ENCODE results near the gene MYO18A. TPM values are rescaled to one million over a fixed set of nuclear protein-coding genes. Genes with fewer than 3 reads are reported as not detected.
"Not testable (repeated sequence)": the region's sequence is repeated elsewhere in the genome, so short reads cannot be mapped to it uniquely, and the experiment has no call there.

MYO18A gene
- total RNA-seq, 2 experiments from 2014 or later = 46.3 to 47.1 TPM

DNA sequence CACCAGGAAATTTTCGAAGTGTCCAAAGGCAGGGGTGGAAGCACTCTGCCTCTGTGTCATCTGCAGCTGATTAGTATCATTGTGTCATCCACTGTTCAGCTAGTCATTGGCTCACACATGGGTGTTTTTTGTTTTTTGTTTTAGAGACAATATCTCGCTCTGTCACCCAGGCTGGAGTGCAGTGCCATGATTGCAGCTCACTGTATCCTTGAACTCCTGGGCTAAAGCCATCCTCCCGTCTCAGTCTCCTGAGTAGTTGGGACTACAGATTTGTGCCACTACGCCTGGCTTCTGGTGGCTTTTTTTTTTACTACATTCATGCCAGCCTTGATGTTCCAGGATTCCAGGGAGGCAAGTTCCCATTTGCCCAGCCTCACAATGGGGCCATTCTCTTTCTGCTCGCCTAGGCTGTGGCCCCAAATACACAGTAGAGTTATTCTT is 32.5 kb upstream of the MYO18A start:
- Mint-ChIP-seq H3K4me3 (no peak overlapping the region), H3K27ac (no peak overlapping the region), H3K27me3 (no peaks in the 10 kb centered on the region), H3K4me1 (ENCODE audit: low read depth) (no peaks in the 10 kb centered on the region), H3K36me3 (no peaks in the 10 kb centered on the region), H3K9me3 (no peaks in the 10 kb centered on the region)
- no peak for DNase-seq
- CTCF ChIA-PET = interaction anchor here (1.4 to 3.5 kb wide), 2 partner anchors 65 to 89 kb away, joined by 4 to 15 read pairs; no protein-coding TSS in a partner anchor
- POLR2A ChIA-PET = interaction anchor here (0.8 kb wide), 1 partner anchor 64 kb away, joined by 4 read pairs; no protein-coding TSS in a partner anchor
- intact Hi-C loops (cut with micrococcal nuclease) = no loop called here

- Mint-ChIP-seq H3K27ac (no peak overlapping the region), H3K4me1 (ENCODE audit: low read depth) (no peaks in the 10 kb centered on the region), H3K36me3 (no peaks in the 10 kb centered on the region), H3K9me3 (no peaks in the 10 kb centered on the region), H3K27me3 (no peaks in the 10 kb centered on the region), H3K4me3 (no peak overlapping the region)
- CTCF ChIA-PET = interaction anchor here (1.1 to 1.9 kb wide), 3 partner anchors 8 to 89 kb away, joined by 3 to 5 read pairs (median 4); no protein-coding TSS in a partner anchor
- intact Hi-C loops (cut with micrococcal nuclease) = no loop called here
- DNase-seq = no peak
- POLR2A ChIA-PET = interaction anchor here (0.6 to 0.8 kb wide), 2 partner anchors 21 to 63 kb away, joined by 4 to 5 read pairs; no protein-coding TSS in a partner anchor
These were observed 32.0 kb upstream of the MYO18A start for GRCh38 chr17:29212094-29212631.

DNA sequence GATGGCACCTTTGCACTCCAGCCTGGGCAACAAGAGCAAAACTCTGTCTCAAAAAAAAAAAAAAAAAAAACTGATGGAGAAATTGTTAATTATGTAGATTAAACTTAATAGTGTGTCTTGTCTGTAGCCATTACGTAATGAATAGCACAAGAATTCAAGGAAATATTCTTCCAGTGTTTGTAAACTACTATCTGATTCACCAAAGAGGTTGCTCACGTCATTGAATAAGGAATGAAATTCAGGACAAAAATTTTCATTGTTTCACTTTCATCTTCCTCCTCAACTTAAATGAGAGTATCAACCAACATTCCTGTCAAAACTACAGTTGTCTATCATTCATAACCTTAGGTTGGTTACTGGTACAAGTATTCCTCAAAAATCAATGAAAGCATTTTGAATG is 30.7 kb upstream of the MYO18A start:
- Mint-ChIP-seq H3K4me1 (ENCODE audit: low read depth) (no peaks in the 10 kb centered on the region), H3K27ac (no peak overlapping the region), H3K36me3 (no peaks in the 10 kb centered on the region), H3K4me3 (no peak overlapping the region), H3K27me3 (no peaks in the 10 kb centered on the region), H3K9me3 (no peaks in the 10 kb centered on the region)
- POLR2A ChIA-PET = no interaction called here
- CTCF ChIA-PET = interaction anchor here (1.1 to 4.4 kb wide), 3 partner anchors 9 to 62 kb away, joined by 3 to 26 read pairs (median 5); no protein-coding TSS in a partner anchor
- DNase-seq = no peak
- intact Hi-C loops (cut with micrococcal nuclease) = no loop called here

- no peak overlapping the region for H3K4me3 Mint-ChIP-seq
- H3K27me3 Mint-ChIP-seq = peaks cover 5% of the 10 kb centered on the region
- DNase-seq = no peak
- H3K27ac Mint-ChIP-seq = no peak overlapping the region
- no peaks in the 10 kb centered on the region for H3K36me3 Mint-ChIP-seq
- CTCF ChIA-PET = interaction anchor here (4.4 kb wide), 1 partner anchor 10 kb away, joined by 26 read pairs; no protein-coding TSS in a partner anchor
- POLR2A ChIA-PET = no interaction called here
- intact Hi-C loops (cut with micrococcal nuclease) = no loop called here
- no peaks in the 10 kb centered on the region for H3K4me1 Mint-ChIP-seq (ENCODE audit: low read depth)
- H3K9me3 Mint-ChIP-seq = no peaks in the 10 kb centered on the region
These were observed 28.9 kb upstream of the MYO18A start for GRCh38 chr17:29209073-29209472.

DNA sequence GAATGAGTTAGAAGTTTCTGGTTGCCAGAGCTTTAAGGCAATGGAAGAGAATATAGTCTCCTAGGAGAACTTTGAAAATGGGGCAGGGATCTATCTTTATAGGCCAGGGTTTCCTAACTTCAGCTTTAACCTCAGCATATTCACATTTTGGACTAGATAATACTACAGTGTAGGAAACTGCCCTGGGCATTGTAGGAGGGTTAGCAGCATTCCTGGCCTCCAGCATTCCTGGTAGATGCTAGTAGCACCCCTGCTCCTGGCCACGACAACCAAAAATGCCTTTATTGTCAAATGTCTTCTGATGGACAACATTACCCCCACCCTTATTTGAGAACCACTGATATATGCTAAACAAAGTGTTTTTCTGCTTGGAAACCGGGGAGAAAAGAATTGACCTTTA is 27.8 kb upstream of the MYO18A start:
- no peaks in the 10 kb centered on the region for H3K4me1 Mint-ChIP-seq (ENCODE audit: low read depth)
- no peak overlapping the region for H3K4me3 Mint-ChIP-seq
- ChIA-PET POLR2A (interaction anchor here (0.6 kb wide), 1 partner anchor 12 kb away, joined by 3 read pairs; no protein-coding TSS in a partner anchor), CTCF (interaction anchor here (0.6 to 4.4 kb wide), 6 partner anchors 12 to 162 kb away, joined by 3 to 26 read pairs (median 4); partner anchors contain the start of gene MYO18A)
- no peak overlapping the region for H3K27ac Mint-ChIP-seq
- H3K9me3 Mint-ChIP-seq = no peaks in the 10 kb centered on the region
- H3K36me3 Mint-ChIP-seq = no peaks in the 10 kb centered on the region
- DNase-seq = no peak
- peaks cover 7% of the 10 kb centered on the region for H3K27me3 Mint-ChIP-seq
- intact Hi-C loops (cut with micrococcal nuclease) = no loop called here

- no peaks in the 10 kb centered on the region for H3K9me3 Mint-ChIP-seq
- no peaks in the 10 kb centered on the region for H3K36me3 Mint-ChIP-seq
- H3K27ac Mint-ChIP-seq = no peak overlapping the region
- no peak overlapping the region for H3K4me3 Mint-ChIP-seq
- intact Hi-C loops (cut with micrococcal nuclease) = no loop called here
- ChIA-PET POLR2A (no interaction called here), CTCF (interaction anchor here (1.0 to 1.4 kb wide), 3 partner anchors 15 to 88 kb away, joined by 3 to 5 read pairs (median 5); partner anchors contain the start of gene MYO18A)
- H3K4me1 Mint-ChIP-seq (ENCODE audit: low read depth) = no peaks in the 10 kb centered on the region
- no peak for DNase-seq
- H3K27me3 Mint-ChIP-seq = peaks cover 10% of the 10 kb centered on the region
These were observed 24.8 kb upstream of the MYO18A start for GRCh38 chr17:29205047-29205446.

DNA sequence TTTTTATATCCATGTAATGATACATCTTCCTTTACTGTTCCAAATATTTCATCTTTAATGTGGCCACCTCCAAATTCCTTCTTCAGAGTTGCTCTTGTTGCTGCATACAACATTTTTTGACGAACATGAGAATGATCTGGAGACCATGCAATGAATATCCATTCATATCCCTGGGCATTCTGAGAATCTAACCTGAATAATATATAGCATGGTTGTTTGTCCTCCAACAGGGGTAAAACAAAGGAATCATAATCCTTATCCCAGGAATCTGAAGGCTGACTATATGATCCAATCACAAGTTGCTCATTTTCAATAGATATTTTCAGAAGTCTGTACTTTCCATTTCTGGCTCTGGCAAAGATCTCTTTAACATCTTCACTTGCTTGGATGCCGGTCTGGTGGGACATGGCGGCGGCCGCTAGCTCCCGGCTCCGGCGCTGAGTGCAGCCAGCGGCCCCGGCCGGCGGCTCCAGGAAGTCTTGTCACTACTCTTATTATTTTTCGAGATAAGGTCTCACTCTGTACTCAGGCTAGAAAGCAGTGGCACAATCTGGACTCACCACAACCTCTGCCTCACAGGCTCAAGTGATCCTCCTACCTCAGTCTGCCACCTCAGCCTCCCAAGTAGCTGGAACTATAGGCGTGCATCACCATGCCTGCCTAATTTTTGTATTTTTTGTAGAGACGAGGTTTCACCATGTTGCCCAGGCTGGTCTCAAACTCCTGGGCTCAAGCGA is 24.0 kb upstream of the MYO18A start:
- CTCF ChIA-PET = interaction anchor here (1.4 to 1.5 kb wide), 3 partner anchors 16 to 87 kb away, joined by 5 to 6 read pairs (median 5); no protein-coding TSS in a partner anchor
- H3K27ac Mint-ChIP-seq; H3K27me3 Mint-ChIP-seq; DNase-seq; intact Hi-C loops (cut with micrococcal nuclease); H3K4me1 Mint-ChIP-seq (ENCODE audit: low read depth); H3K4me3 Mint-ChIP-seq; H3K9me3 Mint-ChIP-seq; H3K36me3 Mint-ChIP-seq; POLR2A ChIA-PET: not testable (repeated sequence)

- DNase-seq = no peak
- Mint-ChIP-seq H3K27me3 (peaks cover 9% of the 10 kb centered on the region), H3K4me1 (ENCODE audit: low read depth) (no peaks in the 10 kb centered on the region), H3K36me3 (no peaks in the 10 kb centered on the region), H3K4me3 (no peak overlapping the region), H3K27ac (no peak overlapping the region), H3K9me3 (no peaks in the 10 kb centered on the region)
- POLR2A ChIA-PET = no interaction called here
- intact Hi-C loops (cut with micrococcal nuclease) = no loop called here
- CTCF ChIA-PET = interaction anchor here (0.7 to 1.2 kb wide), 2 partner anchors 49 to 80 kb away, joined by 3 to 4 read pairs; no protein-coding TSS in a partner anchor
These were observed 17.5 kb upstream of the MYO18A start for GRCh38 chr17:29197516-29198272.

GRCh38 chr17:29196769-29197515 is 16.7 kb upstream of the MYO18A start:
- H3K27ac Mint-ChIP-seq = no peak overlapping the region
- CTCF ChIA-PET = interaction anchor here (1.0 to 1.2 kb wide), 3 partner anchors 22 to 80 kb away, joined by 3 to 4 read pairs (median 3); no protein-coding TSS in a partner anchor
- H3K27me3 Mint-ChIP-seq = peaks cover 11% of the 10 kb centered on the region

GRCh38 chr17:29195465-29196081 is 15.4 kb upstream of the MYO18A start:
- H3K9me3 Mint-ChIP-seq = no peaks in the 10 kb centered on the region
- intact Hi-C loops (cut with micrococcal nuclease) = no loop called here
- POLR2A ChIA-PET = interaction anchor here (0.6 kb wide), 1 partner anchor 242 kb away, joined by 3 read pairs; no protein-coding TSS in a partner anchor
- no peaks in the 10 kb centered on the region for H3K36me3 Mint-ChIP-seq
- DNase-seq = no peak
- CTCF ChIA-PET = interaction anchor here (1.0 to 1.8 kb wide), 4 partner anchors 12 to 71 kb away, joined by 3 to 7 read pairs (median 4); partner anchors contain the start of gene MYO18A
- peaks cover 10% of the 10 kb centered on the region for H3K27me3 Mint-ChIP-seq
- H3K4me3 Mint-ChIP-seq = no peak overlapping the region
- no peak overlapping the region for H3K27ac Mint-ChIP-seq
- H3K4me1 Mint-ChIP-seq (ENCODE audit: low read depth) = no peaks in the 10 kb centered on the region

More at GRCh38 chr17:29196769-29197515, 16.7 kb upstream of the MYO18A start:
- no peak for DNase-seq
- no peak overlapping the region for H3K4me3 Mint-ChIP-seq
- intact Hi-C loops (cut with micrococcal nuclease) = no loop called here
- POLR2A ChIA-PET = no interaction called here
- no peaks in the 10 kb centered on the region for H3K36me3 Mint-ChIP-seq
- H3K4me1 Mint-ChIP-seq (ENCODE audit: low read depth) = no peaks in the 10 kb centered on the region
- H3K9me3 Mint-ChIP-seq = no peaks in the 10 kb centered on the region

DNA sequence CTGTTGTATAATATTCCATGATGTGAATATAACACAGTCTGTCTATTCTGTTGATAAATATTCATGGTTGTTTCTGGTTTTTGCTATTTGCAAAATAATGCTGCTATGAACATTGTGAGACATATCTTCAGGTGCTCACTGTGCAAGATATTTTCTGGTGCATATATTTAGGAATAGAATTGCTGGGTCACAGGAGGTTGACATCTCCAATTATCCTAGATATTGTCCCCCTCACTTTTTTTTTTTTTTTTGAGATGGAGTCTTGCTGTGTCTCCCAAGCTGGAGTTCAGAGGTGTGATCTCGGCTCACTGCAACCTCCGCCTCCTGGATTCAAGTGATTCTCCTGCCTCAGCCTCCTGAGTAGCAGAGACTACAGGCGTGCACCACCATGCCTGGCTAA is 14.5 kb upstream of the MYO18A start:
- no peak overlapping the region for H3K4me3 Mint-ChIP-seq
- peaks cover 10% of the 10 kb centered on the region for H3K27me3 Mint-ChIP-seq
- no peaks in the 10 kb centered on the region for H3K36me3 Mint-ChIP-seq
- DNase-seq = no peak
- ChIA-PET CTCF (interaction anchor here (0.7 to 1.8 kb wide), 4 partner anchors 14 to 70 kb away, joined by 3 to 7 read pairs (median 4); partner anchors contain the start of gene MYO18A), POLR2A (no interaction called here)
- H3K9me3 Mint-ChIP-seq = no peaks in the 10 kb centered on the region
- intact Hi-C loops (cut with micrococcal nuclease) = no loop called here
- no peak overlapping the region for H3K27ac Mint-ChIP-seq
- H3K4me1 Mint-ChIP-seq (ENCODE audit: low read depth) = no peaks in the 10 kb centered on the region
